Dendritic cell treated with granulocyte-macrophage colony-stimulating factor and Interleukin-4, amounts not matched to agents 40 ng/mL and 50 ng/mL, for 4 days (primary cell): ENCODE measurements around the gene CCND3.

ENCODE experiments used
- H3K27ac Mint-ChIP-seq: one replicate; pipeline ENCODE4 v1.8.0; 2022; ENCODE audit warnings: mild to moderate bottlenecking, mixed read lengths
- H3K27me3 Mint-ChIP-seq: one replicate; pipeline ENCODE4 v1.8.0; 2022; ENCODE audit warnings: mild to moderate bottlenecking, mixed read lengths
- H3K36me3 Mint-ChIP-seq: one replicate; pipeline ENCODE4 v1.8.0; 2022; ENCODE audit warnings: low read depth, mixed read lengths
- H3K4me1 Mint-ChIP-seq: one replicate; pipeline ENCODE4 v1.8.0; 2022; ENCODE audit warnings: low read depth, mixed read lengths
- H3K4me3 Mint-ChIP-seq: one replicate; pipeline ENCODE4 v1.8.0; 2022; ENCODE audit warnings: mild to moderate bottlenecking, moderate library complexity, mixed read lengths
- H3K9me3 Mint-ChIP-seq: one replicate; pipeline ENCODE4 v1.8.0; 2022; ENCODE audit warnings: mixed read lengths
- intact Hi-C: fragments of 100-400 bp; cut with micrococcal nuclease; formaldehyde crosslinking; loops from one replicate; pipeline ENCODE4 v1.15.0; 2022

Gene CCND3

GRCh38 chr6:41939848-41940758 lies 1.5 kb downstream of the CCND3 start:
- Mint-ChIP-seq H3K4me1 (peaks cover 65% of the 10 kb centered on the region), H3K27me3 (no peaks in the 10 kb centered on the region), H3K9me3 (no peaks in the 10 kb centered on the region), H3K36me3 (peaks cover 54% of the 10 kb centered on the region), H3K4me3 (peak overlapping the region; percentile 99), H3K27ac (peak overlapping the region; percentile 90)
- intact Hi-C loops: loop anchor here (5.0 kb wide), 4 partner anchors 43 to 158 kb away; partner anchors contain the start of genes PRICKLE4 and USP49

- intact Hi-C loops: loop anchor here (5.0 kb wide), 2 partner anchors 42 to 103 kb away; partner anchors contain the start of gene USP49
These were observed 2.3 kb downstream of the CCND3 start for GRCh38 chr6:41939176-41939847.

GRCh38 chr6:41938590-41939175 lies 2.9 kb downstream of the CCND3 start:
- Mint-ChIP-seq H3K36me3 (peaks cover 68% of the 10 kb centered on the region), H3K4me3 (peak overlapping the region; percentile 99), H3K27ac (peak overlapping the region; percentile 90), H3K9me3 (no peaks in the 10 kb centered on the region), H3K27me3 (no peaks in the 10 kb centered on the region), H3K4me1 (peaks cover 75% of the 10 kb centered on the region)
- intact Hi-C loops: loop anchor here (5.0 kb wide), 2 partner anchors 41 to 104 kb away; partner anchors contain the start of gene USP49

More at GRCh38 chr6:41939176-41939847, 2.3 kb downstream of the CCND3 start:
- Mint-ChIP-seq H3K36me3 (peaks cover 61% of the 10 kb centered on the region), H3K27me3 (no peaks in the 10 kb centered on the region), H3K9me3 (no peaks in the 10 kb centered on the region), H3K4me3 (peak overlapping the region; percentile 99), H3K4me1 (peaks cover 73% of the 10 kb centered on the region), H3K27ac (peak overlapping the region; percentile 90)

GRCh38 chr6:41937861-41938574 lies 3.6 kb downstream of the CCND3 start:
- Mint-ChIP-seq H3K36me3 (peaks cover 74% of the 10 kb centered on the region), H3K27ac (peak overlapping the region; percentile 90), H3K9me3 (no peaks in the 10 kb centered on the region), H3K4me3 (peak overlapping the region; percentile 39), H3K4me1 (peaks cover 75% of the 10 kb centered on the region), H3K27me3 (no peaks in the 10 kb centered on the region)
- intact Hi-C loops: loop anchor here (2.0 to 5.0 kb wide), 4 partner anchors 17 to 104 kb away; partner anchors contain the start of genes BYSL, MED20 and USP49

- peak overlapping the region; percentile 30 for H3K4me3 Mint-ChIP-seq
- H3K4me1 Mint-ChIP-seq: peaks cover 72% of the 10 kb centered on the region
- peak overlapping the region; percentile 90 for H3K27ac Mint-ChIP-seq
- intact Hi-C loops: loop anchor here (2.0 to 5.0 kb wide), 4 partner anchors 17 to 105 kb away; partner anchors contain the start of genes BYSL, MED20 and USP49
- peaks cover 80% of the 10 kb centered on the region for H3K36me3 Mint-ChIP-seq
- no peaks in the 10 kb centered on the region for H3K27me3 Mint-ChIP-seq
- no peaks in the 10 kb centered on the region for H3K9me3 Mint-ChIP-seq
These were observed 4.1 kb downstream of the CCND3 start for GRCh38 chr6:41937472-41937860.

- intact Hi-C loops: loop anchor here (2.0 to 5.0 kb wide), 4 partner anchors 15 to 106 kb away; partner anchors contain the start of genes BYSL, MED20 and USP49
- no peaks in the 10 kb centered on the region for H3K27me3 Mint-ChIP-seq
- H3K4me1 Mint-ChIP-seq: peaks cover 66% of the 10 kb centered on the region
- H3K36me3 Mint-ChIP-seq: peaks cover 90% of the 10 kb centered on the region
- peak overlapping the region; percentile 66 for H3K4me3 Mint-ChIP-seq
- H3K9me3 Mint-ChIP-seq: no peaks in the 10 kb centered on the region
- H3K27ac Mint-ChIP-seq: peak overlapping the region; percentile 74
These were observed 5.4 kb downstream of the CCND3 start for GRCh38 chr6:41936073-41936837.

GRCh38 chr6:41935685-41936072 lies 5.9 kb downstream of the CCND3 start:
- H3K4me1 Mint-ChIP-seq: peaks cover 66% of the 10 kb centered on the region
- H3K4me3 Mint-ChIP-seq: peak overlapping the region; percentile 11
- H3K9me3 Mint-ChIP-seq: no peaks in the 10 kb centered on the region
- no peaks in the 10 kb centered on the region for H3K27me3 Mint-ChIP-seq
- peak overlapping the region; percentile 74 for H3K27ac Mint-ChIP-seq
- intact Hi-C loops: loop anchor here (2.0 to 5.0 kb wide), 4 partner anchors 15 to 107 kb away; partner anchors contain the start of genes BYSL, MED20 and USP49
- H3K36me3 Mint-ChIP-seq: peaks cover 90% of the 10 kb centered on the region

- no peaks in the 10 kb centered on the region for H3K9me3 Mint-ChIP-seq
- no peaks in the 10 kb centered on the region for H3K27me3 Mint-ChIP-seq
- intact Hi-C loops: loop anchor here (5.0 kb wide), 2 partner anchors 38 to 107 kb away; partner anchors contain the start of gene USP49
- H3K4me1 Mint-ChIP-seq: peaks cover 61% of the 10 kb centered on the region
- H3K36me3 Mint-ChIP-seq: peaks cover 90% of the 10 kb centered on the region
- H3K4me3 Mint-ChIP-seq: no peak overlapping the region
- peak overlapping the region; percentile 74 for H3K27ac Mint-ChIP-seq
These were observed 6.4 kb downstream of the CCND3 start for GRCh38 chr6:41935193-41935574.

- no peak overlapping the region for H3K4me3 Mint-ChIP-seq
- H3K36me3 Mint-ChIP-seq: peaks cover 90% of the 10 kb centered on the region
- H3K9me3 Mint-ChIP-seq: no peaks in the 10 kb centered on the region
- intact Hi-C loops: loop anchor here (5.0 kb wide), 2 partner anchors 37 to 108 kb away; partner anchors contain the start of gene USP49
- H3K27ac Mint-ChIP-seq: peak overlapping the region; percentile 74
- peaks cover 60% of the 10 kb centered on the region for H3K4me1 Mint-ChIP-seq
- H3K27me3 Mint-ChIP-seq: no peaks in the 10 kb centered on the region
These were observed 7.1 kb downstream of the CCND3 start for GRCh38 chr6:41934278-41935192.

GRCh38 chr6:41932378-41932777 lies 9.2 kb downstream of the CCND3 start:
- peaks cover 100% of the 10 kb centered on the region for H3K36me3 Mint-ChIP-seq
- no peak overlapping the region for H3K4me3 Mint-ChIP-seq
- H3K4me1 Mint-ChIP-seq: peaks cover 38% of the 10 kb centered on the region
- intact Hi-C loops: no loop called here
- H3K27me3 Mint-ChIP-seq: no peaks in the 10 kb centered on the region
- H3K9me3 Mint-ChIP-seq: no peaks in the 10 kb centered on the region
- peak overlapping the region; percentile 0 for H3K27ac Mint-ChIP-seq

- peaks cover 100% of the 10 kb centered on the region for H3K36me3 Mint-ChIP-seq
- peak overlapping the region; percentile 0 for H3K27ac Mint-ChIP-seq
- intact Hi-C loops: no loop called here
- no peak overlapping the region for H3K4me3 Mint-ChIP-seq
- H3K9me3 Mint-ChIP-seq: no peaks in the 10 kb centered on the region
- no peaks in the 10 kb centered on the region for H3K27me3 Mint-ChIP-seq
- H3K4me1 Mint-ChIP-seq: peaks cover 32% of the 10 kb centered on the region
These were observed 9.8 kb downstream of the CCND3 start for GRCh38 chr6:41931792-41932191.

- Mint-ChIP-seq H3K27ac (no peak overlapping the region), H3K36me3 (peaks cover 90% of the 10 kb centered on the region), H3K9me3 (no peaks in the 10 kb centered on the region), H3K4me1 (peaks cover 21% of the 10 kb centered on the region), H3K27me3 (no peaks in the 10 kb centered on the region), H3K4me3 (no peak overlapping the region)
- intact Hi-C loops: no loop called here
These were observed 11.7 kb downstream of the CCND3 start for GRCh38 chr6:41929924-41930323.
